DND-41 (cell line): ENCODE data around the gene SLC41A2.

Source experiments
- EZH2 ChIP-seq: IDR thresholded peaks from 3 replicates; pipeline ENCODE4 v1.6.1; 2012; ENCODE audit warnings: borderline replicate concordance, low read depth, mild to moderate bottlenecking, moderate library complexity, low read length, inconsistent platforms; ENCODE audit not compliant: severe bottlenecking
- TF ChIP-seq, protein P1 (sequence below): IDR thresholded peaks from 2 replicates; pipeline ENCODE4 v1.5.1; 2012; ENCODE audit warnings: borderline replicate concordance, low read length, moderate library complexity, mild to moderate bottlenecking; ENCODE audit not compliant: poor library complexity, severe bottlenecking; ENCODE audit errors: extremely low read depth

DNA sequence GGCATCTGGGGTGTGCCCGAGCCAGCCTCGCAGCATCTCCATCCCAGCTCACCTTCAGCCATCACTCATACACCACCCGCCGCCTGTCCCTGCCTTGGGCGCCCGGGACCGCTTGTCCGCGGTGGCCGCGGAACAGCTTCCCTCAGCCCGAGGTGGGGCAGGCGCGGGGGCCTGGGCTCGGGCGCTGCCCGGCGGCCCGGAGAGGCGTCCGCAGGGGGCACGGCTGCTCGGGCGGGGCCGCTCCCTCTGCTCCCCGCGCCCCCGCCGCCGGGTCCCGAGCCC, 430 bp downstream of the SLC41A2 start:
- TF ChIP-seq, protein P1, sequence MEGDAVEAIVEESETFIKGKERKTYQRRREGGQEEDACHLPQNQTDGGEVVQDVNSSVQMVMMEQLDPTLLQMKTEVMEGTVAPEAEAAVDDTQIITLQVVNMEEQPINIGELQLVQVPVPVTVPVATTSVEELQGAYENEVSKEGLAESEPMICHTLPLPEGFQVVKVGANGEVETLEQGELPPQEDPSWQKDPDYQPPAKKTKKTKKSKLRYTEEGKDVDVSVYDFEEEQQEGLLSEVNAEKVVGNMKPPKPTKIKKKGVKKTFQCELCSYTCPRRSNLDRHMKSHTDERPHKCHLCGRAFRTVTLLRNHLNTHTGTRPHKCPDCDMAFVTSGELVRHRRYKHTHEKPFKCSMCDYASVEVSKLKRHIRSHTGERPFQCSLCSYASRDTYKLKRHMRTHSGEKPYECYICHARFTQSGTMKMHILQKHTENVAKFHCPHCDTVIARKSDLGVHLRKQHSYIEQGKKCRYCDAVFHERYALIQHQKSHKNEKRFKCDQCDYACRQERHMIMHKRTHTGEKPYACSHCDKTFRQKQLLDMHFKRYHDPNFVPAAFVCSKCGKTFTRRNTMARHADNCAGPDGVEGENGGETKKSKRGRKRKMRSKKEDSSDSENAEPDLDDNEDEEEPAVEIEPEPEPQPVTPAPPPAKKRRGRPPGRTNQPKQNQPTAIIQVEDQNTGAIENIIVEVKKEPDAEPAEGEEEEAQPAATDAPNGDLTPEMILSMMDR, result no peak
- no peak for TF ChIP-seq EZH2
